ENCODE measurements around the gene ITIH5.

Gene ITIH5

GRCh38 chr10:7625836-7626235 lies 40.9 kb downstream of the ITIH5 start:
- no peak for DNase-seq

GRCh38 chr10:7625009-7625408 lies 41.8 kb downstream of the ITIH5 start:
- no peak for DNase-seq

GRCh38 chr10:7622969-7623368 lies 43.8 kb downstream of the ITIH5 start:
- DNase-seq, result no peak

- DNase-seq, result no peak
Measured at GRCh38 chr10:7618461-7618860, 48.3 kb downstream of the ITIH5 start.

- DNase-seq, result no peak
Measured at GRCh38 chr10:7611909-7612308, 54.9 kb downstream of the ITIH5 start.

GRCh38 chr10:7610651-7611389 lies 55.9 kb downstream of the ITIH5 start:
- DNase-seq, result no peak

GRCh38 chr10:7610026-7610425 lies 56.7 kb downstream of the ITIH5 start:
- DNase-seq, result no peak

GRCh38 chr10:7609556-7609955 lies 57.2 kb downstream of the ITIH5 start:
- no peak for DNase-seq

- DNase-seq, result no peak
Measured at GRCh38 chr10:7608001-7608400, 58.8 kb downstream of the ITIH5 start.

GRCh38 chr10:7606951-7607404 lies 59.8 kb downstream of the ITIH5 start:
- no peak for DNase-seq

GRCh38 chr10:7605565-7606295 lies 61.0 kb downstream of the ITIH5 start:
- no peak for DNase-seq

GRCh38 chr10:7601023-7601656 lies 65.6 kb downstream of the ITIH5 start:
- DNase-seq, result no peak

- no peak for DNase-seq
Measured at GRCh38 chr10:7598771-7599170, 68.0 kb downstream of the ITIH5 start.

GRCh38 chr10:7596356-7596755 lies 70.4 kb downstream of the ITIH5 start:
- DNase-seq, result no peak

GRCh38 chr10:7593905-7594304 lies 72.9 kb downstream of the ITIH5 start:
- DNase-seq, result no peak

- DNase-seq, result peak in 1 of 2 experiments; percentile 3
Measured at GRCh38 chr10:7593063-7593462, 73.7 kb downstream of the ITIH5 start.

- DNase-seq, result no peak
Measured at GRCh38 chr10:7592627-7593026, 74.1 kb downstream of the ITIH5 start.

- DNase-seq, result no peak
Measured at GRCh38 chr10:7590271-7590670, 76.5 kb downstream of the ITIH5 start.

- DNase-seq, result no peak
Measured at GRCh38 chr10:7589748-7590147, 77.0 kb downstream of the ITIH5 start.

GRCh38 chr10:7587865-7588188 lies 78.9 kb downstream of the ITIH5 start:
- no peak for DNase-seq

GRCh38 chr10:7587168-7587864 lies 79.5 kb downstream of the ITIH5 start:
- no peak for DNase-seq

- DNase-seq, result no peak
Measured at GRCh38 chr10:7585228-7585627, 81.5 kb downstream of the ITIH5 start.

GRCh38 chr10:7583626-7584025 lies 83.1 kb downstream of the ITIH5 start:
- DNase-seq, result no peak

All from SW 1271 (cell line).